ENCODE results near the gene XRCC1. TPM values are rescaled to one million over a fixed set of nuclear protein-coding genes. Genes with fewer than 3 reads are reported as not detected.

Gene XRCC1
- total and polyA plus RNA-seq, 2 of the 8 experiments (the other 6 are each of a cell fraction or from before 2014, with no cell fraction given): 42.5 to 44.4 TPM

GRCh38 chr19:43540381-43540780 is 34.9 kb downstream of the XRCC1 start (continued):
- TF ChIP-seq TAF1 (IDR thresholded peaks at IDR 0.05; ENCODE audit: low read depth, low read length) (no peak), KDM1A (IDR thresholded peaks at IDR 0.05; ENCODE audit: borderline replicate concordance, low read length) (no peak)
